Caco-2 (cell line): Measurements from ENCODE around the gene EMSY. TPM values are rescaled to one million over a fixed set of nuclear protein-coding genes. Genes with fewer than 3 reads are reported as not detected.

Experiments used
- BruUV-seq: library from RNA; stranded (reverse); fragments of 400-500 nt; replicated peaks from 2 replicates; lab custom pipeline; 2021; lab: Mats Ljungman, UMichigan
- CTCF ChIA-PET: fragments of 300-600 bp; sonication (Branson Sonifier 250); formaldehyde crosslinking; loops from one replicate; lab custom pipeline; 2022; ENCODE audit warnings: antibody characterized with exemption; lab: Charles Lee
- POLR2A ChIA-PET: fragments of 300-600 bp; sonication (Branson Sonifier 250); formaldehyde crosslinking; loops from one replicate; lab custom pipeline; 2022; ENCODE audit warnings: antibody characterized with exemption; lab: Charles Lee
- DNase-seq, 2 experiments: peaks; one replicate each; pipeline versions ENCODE4 v3.0.0 to v3.0.0-alpha.2; 2020 to 2022
- H3K27me3 ChIP-seq: replicated peaks from 2 replicates; pipeline ENCODE4 v1.6.0; 2011; ENCODE audit warnings: low read length; ENCODE audit not compliant: control insufficient read depth, insufficient read depth
- H3K36me3 ChIP-seq: 2 replicates; pipeline ENCODE4 v1.5.1; 2011; ENCODE audit warnings: low read length; ENCODE audit not compliant: control insufficient read depth, insufficient read depth
- H3K4me1 ChIP-seq: fragments of 250-450 bp; sonication (Bioruptor Pico); 2 replicates; pipeline ENCODE4 v1.5.1; 2020; ENCODE audit warnings: mild to moderate bottlenecking
- H3K4me3 ChIP-seq: 2 replicates; pipeline ENCODE4 v1.5.1; 2011; ENCODE audit warnings: low read depth, mild to moderate bottlenecking, control low read depth, low read length
- H3K9me3 ChIP-seq: fragments of 250-450 bp; sonication (Bioruptor Pico); 2 replicates; pipeline ENCODE4 v1.5.1; 2020; ENCODE audit warnings: mild to moderate bottlenecking, moderate library complexity
- H3K27ac Mint-ChIP-seq: one replicate; pipeline ENCODE4 v1.8.0; 2022; ENCODE audit warnings: mixed read lengths; ENCODE audit not compliant: unreplicated experiment
- H3K27me3 Mint-ChIP-seq: one replicate; pipeline ENCODE4 v1.8.0; 2022; ENCODE audit warnings: mixed read lengths; ENCODE audit not compliant: insufficient read depth, unreplicated experiment
- H3K36me3 Mint-ChIP-seq: one replicate; pipeline ENCODE4 v1.8.0; 2022; ENCODE audit warnings: mild to moderate bottlenecking, mixed read lengths; ENCODE audit not compliant: insufficient read depth, unreplicated experiment
- H3K4me1 Mint-ChIP-seq: one replicate; pipeline ENCODE4 v1.8.0; 2022; ENCODE audit warnings: low read depth, mixed read lengths; ENCODE audit not compliant: unreplicated experiment
- H3K4me3 Mint-ChIP-seq: one replicate; pipeline ENCODE4 v1.8.0; 2022; ENCODE audit warnings: mild to moderate bottlenecking, moderate library complexity, mixed read lengths; ENCODE audit not compliant: unreplicated experiment
- H3K9me3 Mint-ChIP-seq: one replicate; pipeline ENCODE4 v1.8.0; 2022; ENCODE audit warnings: mixed read lengths; ENCODE audit not compliant: unreplicated experiment
- CTCF ChIP-seq, 2 experiments: fragments of 200-600 bp in 1 of 2; IDR thresholded peaks; 1 replicate in 1 of 2; 2 replicates in 1 of 2; pipeline versions ENCODE4 v1.5.1 to v1.8.0; 2011 to 2022; ENCODE audit warnings: antibody characterized with exemption in 1 of 2, control low read depth in 1 of 2, inconsistent platforms in 1 of 2, low read depth in 1 of 2, low read length in 1 of 2, mild to moderate bottlenecking in 1 of 2, moderate library complexity in 1 of 2; ENCODE audit not compliant: insufficient read depth in 1 of 2, severe bottlenecking in 1 of 2, unreplicated experiment in 1 of 2
- intact Hi-C: fragments of 100-400 bp; cut with micrococcal nuclease; formaldehyde crosslinking; loops from one replicate; pipeline ENCODE4 v1.10.0; 2022; ENCODE audit not compliant: unreplicated experiment
- total RNA-seq: library from RNA; stranded (reverse); gene quantifications from 2 replicates; pipeline ENCODE4 v1.2.3, GENCODE V29; 2022

Gene EMSY
- total RNA-seq, 1 experiment from 2014 or later: 43.6 TPM

GRCh38 chr11:76462317-76462716, 17.5 kb downstream of the EMSY start:
- H3K27me3 Mint-ChIP-seq: no peaks in the 10 kb centered on the region
- Histone ChIP-seq H3K9me3 (no peaks in the 10 kb centered on the region), H3K27me3 (no peaks in the 10 kb centered on the region), H3K4me1 (peaks cover 3% of the 10 kb centered on the region; the same call in 1 of the 2 replicates), H3K36me3 (no peaks in the 10 kb centered on the region; the same call in 1 of the 2 replicates), H3K4me3 (no peak overlapping the region)
- no peak for TF ChIP-seq CTCF (IDR thresholded peaks at IDR 0.05; ENCODE audit: insufficient read depth in 1 of 2, low read depth in 1 of 2, low read length in 1 of 2, severe bottlenecking in 1 of 2, unreplicated experiment in 1 of 2)
- no peak overlapping the region for H3K27ac Mint-ChIP-seq
- no peaks in the 10 kb centered on the region for H3K9me3 Mint-ChIP-seq
- H3K36me3 Mint-ChIP-seq: peaks cover 72% of the 10 kb centered on the region
- BruUV-seq: no TSS peak
- DNase-seq: no peak
- intact Hi-C loops: no loop called here
- ChIA-PET CTCF (interaction anchor here (0.6 kb wide), 1 partner anchor 143 kb away, joined by 5 read pairs; no protein-coding TSS in a partner anchor), POLR2A (interaction anchor here (0.6 kb wide), 1 partner anchor 405 kb away, joined by 3 read pairs; no protein-coding TSS in a partner anchor)
- H3K4me1 Mint-ChIP-seq: peaks cover 6% of the 10 kb centered on the region
- no peak overlapping the region for H3K4me3 Mint-ChIP-seq

- no peaks in the 10 kb centered on the region; the same call in 1 of the 2 replicates for H3K36me3 ChIP-seq
- peaks cover 6% of the 10 kb centered on the region for H3K4me1 Mint-ChIP-seq
- CTCF ChIA-PET: no interaction called here
- H3K27ac Mint-ChIP-seq: no peak overlapping the region
- POLR2A ChIA-PET: no interaction called here
- no peak for TF ChIP-seq CTCF (IDR thresholded peaks at IDR 0.05; ENCODE audit: insufficient read depth in 1 of 2, low read depth in 1 of 2, low read length in 1 of 2, severe bottlenecking in 1 of 2, unreplicated experiment in 1 of 2)
- H3K4me3 ChIP-seq: no peak overlapping the region
- no peaks in the 10 kb centered on the region for H3K9me3 ChIP-seq
- no peak for DNase-seq
- BruUV-seq: no TSS peak
- no peaks in the 10 kb centered on the region for H3K27me3 ChIP-seq
- H3K9me3 Mint-ChIP-seq: no peaks in the 10 kb centered on the region
- intact Hi-C loops: no loop called here
- no peaks in the 10 kb centered on the region for H3K27me3 Mint-ChIP-seq
- H3K4me1 ChIP-seq: no peaks in the 10 kb centered on the region
- H3K4me3 Mint-ChIP-seq: no peak overlapping the region
- peaks cover 49% of the 10 kb centered on the region for H3K36me3 Mint-ChIP-seq
These were observed 20.9 kb downstream of the EMSY start for GRCh38 chr11:76465701-76466100.

- no TSS peak for BruUV-seq
- Mint-ChIP-seq H3K27me3 (no peaks in the 10 kb centered on the region), H3K4me1 (peaks cover 6% of the 10 kb centered on the region), H3K36me3 (peaks cover 50% of the 10 kb centered on the region), H3K27ac (no peak overlapping the region), H3K9me3 (no peaks in the 10 kb centered on the region), H3K4me3 (no peak overlapping the region)
- H3K36me3 ChIP-seq: no peaks in the 10 kb centered on the region; the same call in 1 of the 2 replicates
- ChIA-PET POLR2A (no interaction called here), CTCF (no interaction called here)
- H3K27me3 ChIP-seq: no peaks in the 10 kb centered on the region
- no peaks in the 10 kb centered on the region for H3K4me1 ChIP-seq
- no peaks in the 10 kb centered on the region for H3K9me3 ChIP-seq
- no peak for DNase-seq
- intact Hi-C loops: no loop called here
- H3K4me3 ChIP-seq: no peak overlapping the region
- no peak for TF ChIP-seq CTCF (IDR thresholded peaks at IDR 0.05; ENCODE audit: insufficient read depth in 1 of 2, low read depth in 1 of 2, low read length in 1 of 2, severe bottlenecking in 1 of 2, unreplicated experiment in 1 of 2)
These were observed 21.8 kb downstream of the EMSY start for GRCh38 chr11:76466666-76467065.
